ENCODE measurements around the gene FDXR.

- TF ChIP-seq POLR2A (IDR thresholded peaks at IDR 0.05) (no peak), CTCF (IDR thresholded peaks at IDR 0.05) (no peak)
Measured at GRCh38 chr17:74851612-74852236, 21.1 kb downstream of the FDXR start.

Measured in right lobe of liver (tissue), 4 donors.